SIG-M5 treated with dmso at 0.1 percent for 504 hours (cell line): ENCODE measurements around the gene IGLL1.
"Not testable (repeated sequence)": the region's sequence is repeated elsewhere in the genome, so short reads cannot be mapped to it uniquely, and the experiment has no call there.

Source experiments
- DNase-seq: peaks from one replicate; lab custom pipeline; 2025; ENCODE audit not compliant: unreplicated experiment; lab: John Stamatoyannopoulos, UW

Gene IGLL1

DNA sequence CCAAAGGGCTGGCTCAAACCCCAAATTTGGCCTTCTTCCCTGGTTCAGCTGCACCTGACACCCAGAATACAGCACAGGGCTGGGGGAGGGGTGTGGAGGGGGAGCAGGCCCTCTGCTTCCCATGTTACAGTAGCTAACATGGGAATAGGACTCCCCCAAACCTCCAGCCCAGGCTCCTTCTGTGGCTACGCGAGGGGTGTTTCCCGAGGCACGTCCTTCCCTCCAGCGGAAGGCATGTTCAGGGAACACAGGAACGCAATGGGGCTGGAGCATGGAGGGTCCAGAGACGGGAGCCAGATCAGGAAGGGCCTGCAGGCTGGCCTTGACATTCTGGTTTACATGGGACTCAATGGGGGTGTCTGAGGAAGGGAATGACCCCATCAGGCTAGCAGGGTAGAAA is 11.8 kb upstream of the IGLL1 start:
- DNase-seq, result no peak

GRCh38 chr22:23591201-23591791 is 11.2 kb upstream of the IGLL1 start:
- DNase-seq, result peak; percentile 45

GRCh38 chr22:23583836-23584235 is 3.7 kb upstream of the IGLL1 start:
- DNase-seq, result no peak

DNA sequence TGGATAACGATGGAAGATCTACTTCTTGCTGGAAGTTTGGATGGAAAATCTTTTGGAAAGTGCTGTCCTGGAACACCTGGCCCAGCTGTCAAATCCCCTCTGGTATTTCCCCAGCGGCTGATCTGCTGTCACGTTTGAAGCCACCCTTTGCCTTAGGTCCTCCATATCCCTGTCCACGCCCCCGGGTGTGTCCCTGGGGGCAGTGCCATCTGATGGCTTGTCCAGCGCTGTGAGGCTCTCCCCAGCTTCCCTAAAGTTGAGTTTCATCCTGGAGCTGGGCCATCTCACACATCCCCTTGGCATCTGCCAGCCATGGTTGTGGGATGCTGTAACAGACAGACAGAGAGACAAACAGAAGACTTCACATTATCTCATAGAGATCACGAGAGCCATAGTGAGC is 3.1 kb upstream of the IGLL1 start:
- no peak for DNase-seq

- no peak for DNase-seq
These were observed 1.2 kb upstream of the IGLL1 start for GRCh38 chr22:23581260-23581650.

- DNase-seq, result no peak
These were observed 628 bp upstream of the IGLL1 start for GRCh38 chr22:23580576-23581259.

- no peak for DNase-seq
These were observed 810 bp downstream of the IGLL1 start for GRCh38 chr22:23579280-23579679.

DNA sequence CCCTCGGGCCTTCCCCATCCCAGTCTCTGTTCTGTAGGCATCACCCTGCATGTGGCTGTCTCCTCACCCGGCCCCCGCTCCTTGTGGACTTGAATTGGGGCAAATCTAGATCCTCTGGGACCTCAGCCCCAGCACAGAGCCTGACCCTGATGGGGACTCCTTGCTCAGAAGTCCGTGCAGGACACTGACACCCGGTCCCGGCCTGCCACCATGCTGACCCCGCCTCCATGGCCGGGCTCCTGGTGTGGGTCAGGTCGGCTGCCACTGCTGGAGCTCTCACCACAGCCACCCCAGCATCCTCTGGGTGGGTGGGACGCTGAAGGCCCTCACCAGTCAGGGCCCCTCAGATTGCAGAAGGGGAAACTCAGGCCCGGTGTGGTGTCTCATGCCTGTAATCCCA is 1.8 kb downstream of the IGLL1 start:
- no peak for DNase-seq

- no peak for DNase-seq
These were observed 3.4 kb downstream of the IGLL1 start for GRCh38 chr22:23576681-23577080.

GRCh38 chr22:23575601-23576000 is 4.5 kb downstream of the IGLL1 start:
- no peak for DNase-seq

- DNase-seq, result no peak
These were observed 5.2 kb downstream of the IGLL1 start for GRCh38 chr22:23574877-23575276.

DNA sequence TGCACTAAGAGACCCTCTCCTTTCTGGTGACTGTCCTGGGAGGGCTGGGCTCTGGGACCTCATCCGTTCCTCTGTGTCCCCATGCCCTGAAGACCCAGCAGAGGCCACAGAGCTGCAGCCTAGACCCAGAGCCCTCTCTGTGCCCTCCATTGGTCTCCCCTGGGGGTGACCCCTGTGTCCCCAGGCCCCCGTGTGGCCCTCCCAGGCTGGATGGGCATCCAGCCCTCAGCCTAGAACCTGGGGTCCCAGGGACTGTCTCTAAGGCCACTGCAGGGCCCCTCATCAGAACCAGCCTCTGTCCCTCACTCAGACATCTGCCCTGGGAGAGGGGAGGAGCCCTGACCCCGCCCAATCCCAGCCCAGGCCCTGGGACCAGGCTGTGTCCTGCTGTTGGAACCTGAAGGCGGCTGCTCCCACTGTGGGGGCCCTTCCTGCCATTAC is 5.7 kb downstream of the IGLL1 start:
- DNase-seq, result no peak

DNA sequence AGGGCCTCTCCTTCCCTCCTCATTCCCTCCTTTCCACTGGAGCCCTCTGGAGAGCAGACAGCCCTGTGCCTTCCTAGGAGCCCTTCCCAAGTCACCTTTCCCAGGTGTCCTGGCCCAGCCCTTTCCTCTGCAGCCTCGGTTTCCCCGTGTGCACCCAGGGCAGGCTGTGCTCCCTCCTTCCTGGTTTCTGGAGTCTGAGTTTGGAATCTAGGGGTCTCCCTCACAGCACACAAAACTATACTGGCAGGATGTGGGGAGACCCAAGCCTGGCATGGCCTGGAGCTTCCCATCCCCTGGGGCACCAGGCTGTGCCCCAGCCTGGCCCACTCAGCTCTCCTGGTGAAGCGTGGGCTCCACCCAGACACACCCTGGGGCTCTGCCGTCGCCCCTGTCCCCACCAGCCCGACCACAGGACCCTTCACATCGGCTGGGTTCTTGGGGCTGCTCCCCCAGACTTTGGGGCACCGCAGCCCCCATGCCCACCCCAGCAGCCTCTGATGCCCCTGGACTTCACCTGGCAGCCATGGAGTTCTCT is 6.3 kb downstream of the IGLL1 start:
- DNase-seq, result not testable (repeated sequence)

GRCh38 chr22:23573106-23573505 is 7.0 kb downstream of the IGLL1 start:
- DNase-seq, result not testable (repeated sequence)

GRCh38 chr22:23571486-23571885 is 8.6 kb downstream of the IGLL1 start:
- DNase-seq, result no peak

GRCh38 chr22:23570681-23571080 is 9.4 kb downstream of the IGLL1 start:
- no peak for DNase-seq

GRCh38 chr22:23569716-23570115 is 10.4 kb downstream of the IGLL1 start:
- DNase-seq, result no peak

DNA sequence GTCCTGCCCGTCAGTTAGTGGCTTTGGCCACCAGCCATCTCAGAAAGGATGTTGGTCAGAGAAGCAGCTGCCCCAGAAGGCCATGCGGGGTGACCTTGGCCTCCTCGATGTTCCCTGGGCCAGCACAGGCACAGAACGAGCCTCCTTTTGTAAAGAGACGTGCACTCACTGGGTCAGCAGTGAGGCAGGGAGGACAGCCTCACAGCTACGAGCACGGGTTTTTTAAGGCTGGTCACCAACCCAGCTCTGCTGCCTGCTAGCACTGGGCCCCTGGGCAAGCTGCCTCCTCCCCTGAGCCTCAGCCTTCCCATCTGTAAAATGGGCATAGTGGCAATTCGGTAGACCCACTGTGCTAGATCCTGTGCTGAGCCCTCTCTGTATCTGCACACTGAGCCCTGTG is 10.8 kb downstream of the IGLL1 start:
- no peak for DNase-seq

DNA sequence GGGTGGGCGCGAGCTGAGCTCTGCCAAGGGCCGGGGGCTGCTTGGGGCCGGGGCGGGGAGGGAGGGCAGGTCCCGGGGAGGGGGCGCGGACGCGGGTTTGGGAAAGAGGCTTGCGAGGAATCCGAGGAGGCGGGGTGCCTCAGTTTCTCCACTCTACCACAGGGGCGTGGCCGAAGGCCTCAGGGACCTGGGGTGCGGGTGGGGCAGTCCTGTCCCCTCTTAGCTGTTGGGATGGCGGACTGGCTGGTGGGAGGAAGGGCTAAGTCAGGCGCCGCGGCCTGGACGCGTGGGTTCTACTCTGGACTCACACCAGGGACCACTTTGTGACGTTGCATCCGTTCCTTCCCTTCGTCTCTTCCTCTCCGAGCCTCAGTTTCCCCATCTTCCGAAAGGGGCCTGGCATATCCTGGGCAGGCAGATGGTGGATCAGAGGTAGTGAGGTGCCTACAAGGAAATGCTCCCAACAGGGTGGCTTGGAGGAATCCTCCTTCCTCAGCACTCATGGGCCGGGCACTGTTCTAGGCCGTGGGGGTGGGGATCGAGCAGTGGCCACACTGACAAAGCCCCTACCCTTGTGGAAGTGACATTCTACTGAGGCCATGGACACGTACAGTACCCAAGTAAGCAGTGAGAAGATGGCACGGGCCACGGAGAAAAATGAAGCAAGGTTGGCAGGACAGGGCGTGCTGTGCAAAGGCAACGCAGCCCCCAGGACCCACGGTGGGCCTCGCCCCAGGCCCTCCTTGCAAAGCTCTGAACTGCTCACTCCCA is 13.2 kb downstream of the IGLL1 start:
- no peak for DNase-seq

- DNase-seq, result no peak
These were observed 14.0 kb downstream of the IGLL1 start for GRCh38 chr22:23565915-23566704.

DNA sequence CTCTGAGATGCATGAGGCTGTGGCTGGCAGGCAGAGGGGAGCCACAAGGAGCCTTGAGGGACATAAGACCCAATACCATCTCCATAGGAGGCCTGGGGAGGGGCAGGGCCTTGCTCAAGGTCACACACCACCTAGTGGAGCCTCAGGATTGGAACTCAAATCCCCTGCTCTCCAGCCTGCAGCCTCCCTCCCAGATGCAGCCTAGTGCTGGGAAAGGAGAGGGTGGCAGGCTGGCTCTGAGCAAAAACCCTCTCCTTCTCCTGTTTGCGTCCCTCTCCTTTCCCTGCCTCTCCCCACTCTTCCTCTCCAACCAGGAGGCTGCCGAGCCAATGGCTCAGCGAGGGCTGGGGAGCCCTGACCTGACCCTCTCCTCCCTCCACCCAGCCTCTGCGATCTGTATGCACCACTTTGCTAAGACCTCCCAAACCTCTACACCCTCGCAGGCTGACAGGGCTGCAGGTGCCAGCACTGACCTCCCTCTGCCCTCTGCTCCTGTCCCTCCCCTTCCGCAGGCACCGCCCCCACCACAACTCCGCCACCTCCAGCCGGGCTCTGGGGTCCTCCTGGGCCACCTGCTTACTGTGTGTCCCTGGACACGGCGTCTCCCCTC is 14.7 kb downstream of the IGLL1 start:
- no peak for DNase-seq
